H1 (cell line): ENCODE measurements around the gene SMS.

ENCODE experiments used
- CBX8 ChIP-seq: fragments of 300-800, 300-1000 bp; sonication (generic); IDR thresholded peaks from 2 replicates; pipeline ENCODE4 v1.7.1; 2016; ENCODE audit warnings: low read depth, low read length, borderline replicate concordance
- CTCF ChIP-seq, 3 experiments: IDR thresholded peaks; 1 replicate in 2 of 3; 2 replicates in 1 of 3; pipeline versions ENCODE4 v1.5.1 to v1.6.1; 2011; ENCODE audit warnings: low read length in 3 of 3, mild to moderate bottlenecking in 3 of 3, inconsistent platforms in 2 of 3, low read depth in 1 of 3, moderate library complexity in 1 of 3; ENCODE audit not compliant: insufficient read depth in 1 of 3; ENCODE audit errors: control extremely low read depth in 1 of 3
- EZH2 ChIP-seq: fragments of 200-600 bp; sonication (generic); IDR thresholded peaks from 2 replicates; pipeline ENCODE4 v1.7.1; 2012; ENCODE audit warnings: low read depth, mild to moderate bottlenecking, moderate library complexity, low read length, inconsistent platforms; ENCODE audit not compliant: severe bottlenecking
- JUND ChIP-seq: IDR thresholded peaks from 2 replicates; pipeline ENCODE4 v1.6.1; 2011; ENCODE audit warnings: mild to moderate bottlenecking, improper control_type of control experiment, low read length
- POLR2A ChIP-seq, 2 experiments: IDR thresholded peaks; 1 replicate in 1 of 2; 2 replicates in 1 of 2; pipeline ENCODE4 v1.6.1; 2011; ENCODE audit warnings: low read depth in 2 of 2, low read length in 2 of 2, mild to moderate bottlenecking in 2 of 2; ENCODE audit errors: control extremely low read depth in 1 of 2
- POLR2AphosphoS5 ChIP-seq: IDR thresholded peaks from 2 replicates; pipeline ENCODE4 v1.6.1; 2011; ENCODE audit warnings: low read depth, low read length
- RAD21 ChIP-seq, 2 experiments: IDR thresholded peaks in 1 of 2; conservative IDR thresholded peaks in 1 of 2; 2 replicates each; pipeline ENCODE4 v1.6.1; 2011; ENCODE audit warnings: low read depth in 2 of 2, low read length in 2 of 2, improper control_type of control experiment in 1 of 2, inconsistent platforms in 1 of 2, mild to moderate bottlenecking in 1 of 2, moderate library complexity in 1 of 2
- SIRT6 ChIP-seq: IDR thresholded peaks from one replicate; pipeline ENCODE4 v1.7.1; 2012; ENCODE audit warnings: low read length, inconsistent platforms
- TAF1 ChIP-seq: IDR thresholded peaks from 2 replicates; pipeline ENCODE4 v1.6.1; 2011; ENCODE audit warnings: mild to moderate bottlenecking, low read depth, low read length
- TAF7 ChIP-seq: optimal IDR thresholded peaks from 2 replicates; pipeline ENCODE3; 2011; ENCODE audit warnings: low read depth, mild to moderate bottlenecking, inconsistent platforms, low read length, moderate library complexity, borderline replicate concordance
- ZNF274 ChIP-seq: IDR thresholded peaks from 2 replicates; pipeline ENCODE4 v1.7.0; 2012; ENCODE audit warnings: low read length, borderline replicate concordance; ENCODE audit errors: extremely low read depth
- TF ChIP-seq, protein P1 (sequence below): IDR thresholded peaks from 2 replicates; pipeline ENCODE4 v1.6.1; 2012; ENCODE audit warnings: inconsistent platforms

- no peak for TF ChIP-seq RAD21 (IDR thresholded peaks at IDR 0.05 in 1 of 2, conservative IDR thresholded peaks at IDR 0.05 in 1 of 2; ENCODE audit: low read depth in 2 of 2, low read length in 2 of 2)
- no peak for TF ChIP-seq JUND
- no peak for TF ChIP-seq ZNF274
- TF ChIP-seq CTCF (IDR thresholded peaks at IDR 0.05; ENCODE audit: control extremely low read depth in 1 of 3, insufficient read depth in 1 of 3, low read depth in 1 of 3, low read length in 3 of 3): no peak
- no peak for TF ChIP-seq TAF1
- TF ChIP-seq SIRT6: no peak
- no peak for TF ChIP-seq POLR2A (IDR thresholded peaks at IDR 0.05; ENCODE audit: control extremely low read depth in 1 of 2, low read depth in 2 of 2, low read length in 2 of 2)
- TF ChIP-seq TAF7: no peak
- TF ChIP-seq POLR2AphosphoS5: no peak
- TF ChIP-seq CBX8: no peak
- no peak for TF ChIP-seq EZH2
- TF ChIP-seq, protein P1, sequence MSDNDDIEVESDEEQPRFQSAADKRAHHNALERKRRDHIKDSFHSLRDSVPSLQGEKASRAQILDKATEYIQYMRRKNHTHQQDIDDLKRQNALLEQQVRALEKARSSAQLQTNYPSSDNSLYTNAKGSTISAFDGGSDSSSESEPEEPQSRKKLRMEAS: no peak
Observed at GRCh38 chrX:21952624-21953023, 12.1 kb downstream of the SMS start.
